NT2/D1 (cell line): ENCODE measurements around the gene ACAD8.

Experiments used
- SUZ12 ChIP-seq: IDR thresholded peaks from 2 replicates; pipeline ENCODE4 v1.6.1; 2011; ENCODE audit not compliant: insufficient read length, insufficient read depth; ENCODE audit errors: extremely low read depth
- YY1 ChIP-seq: IDR thresholded peaks from 2 replicates; pipeline ENCODE4 v1.6.1; 2011; ENCODE audit not compliant: insufficient read length, insufficient read depth
- ZNF274 ChIP-seq: IDR thresholded peaks from 2 replicates; pipeline ENCODE4 v1.6.1; 2011; ENCODE audit warnings: mild to moderate bottlenecking, low read depth, low read length

GRCh38 chr11:134207538-134208239 lies 45.7 kb upstream of the ACAD8 start:
- TF ChIP-seq YY1 (no peak), ZNF274 (no peak), SUZ12 (no peak)
